HepG2 (cell line): ENCODE measurements around the gene KIF1B. TPM values are rescaled to one million over a fixed set of nuclear protein-coding genes. Genes with fewer than 3 reads are reported as not detected.
A peak's percentile ranks its signal among the peaks of the same experiment; 100 is the strongest.

ENCODE experiments used
- ATAC-seq: fragments of 200-7000 bp; cut with Tn5 transposase; 3 replicates; pipeline ENCODE4 v1.9.1; 2020; ENCODE audit warnings: mild to moderate bottlenecking, moderate library complexity
- BruUV-seq: library from RNA; stranded (reverse); fragments of 400-500 nt; replicated peaks from 2 replicates; lab custom pipeline; 2021; lab: Mats Ljungman, UMichigan
- CTCF ChIA-PET: fragments of 300-600 bp; formaldehyde crosslinking; extraction: SDS; loops from one replicate; lab custom pipeline; 2021; ENCODE audit warnings: low total read pairs, inconsistent platforms, low intra/inter-chr PET ratio; lab: Yijun Ruan, JAX
- POLR2A ChIA-PET: fragments of 350-600 bp; sonication (Branson Sonifier 250); formaldehyde crosslinking; loops from one replicate; lab custom pipeline; 2020; ENCODE audit warnings: antibody characterized with exemption, inconsistent platforms; lab: Yijun Ruan, JAX
- DNase-seq: peaks from one replicate; pipeline ENCODE4 v3.0.0-alpha.2; 2015; ENCODE audit warnings: low spot score
- FAIRE-seq: peaks from 3 replicates; lab custom pipeline; 2011; peaks lifted over from hg19 to GRCh38; lab: Jason Lieb, UNC
- H2AFZ ChIP-seq: one replicate; pipeline ENCODE4 v1.6.1; 2011; ENCODE audit warnings: low read length, inconsistent platforms
- H3K27ac ChIP-seq: fragments of 300-600 bp; 3 replicates; pipeline ENCODE4 v1.8.0; 2011; ENCODE audit warnings: mixed run types, mild to moderate bottlenecking, mixed read lengths, low read length, inconsistent platforms; ENCODE audit not compliant: insufficient read depth; ENCODE audit errors: extremely low read length
- H3K27me3 ChIP-seq, 2 experiments: fragments of 200-600 bp in 1 of 2; 2 replicates in 1 of 2; 3 replicates in 1 of 2; pipeline versions ENCODE4 v1.6.0 to v1.8.0; 2011; ENCODE audit warnings: low read length in 2 of 2, mild to moderate bottlenecking in 2 of 2, moderate library complexity in 2 of 2, inconsistent platforms in 1 of 2; ENCODE audit not compliant: insufficient read depth in 2 of 2, control insufficient read depth in 1 of 2
- H3K36me3 ChIP-seq, 2 experiments: fragments of 200-600 bp in 1 of 2; replicated peaks in 1 of 2; 2 replicates in 1 of 2; 3 replicates in 1 of 2; pipeline versions ENCODE4 v1.5.1 to v1.8.0; 2011; ENCODE audit warnings: low read length in 2 of 2, inconsistent platforms in 1 of 2; ENCODE audit not compliant: insufficient read depth in 2 of 2, control insufficient read depth in 1 of 2
- H3K4me1 ChIP-seq: 2 replicates; pipeline ENCODE4 v1.5.1; 2012; ENCODE audit warnings: low read length, inconsistent platforms; ENCODE audit not compliant: insufficient read depth
- H3K4me2 ChIP-seq: 2 replicates; pipeline ENCODE4 v1.6.0; 2011; ENCODE audit warnings: low read depth, low read length, inconsistent platforms
- H3K4me3 ChIP-seq, 3 experiments: fragments of 200-600 bp in 1 of 3; sonication (generic), shearing (Covaris generic) in 1 of 3; replicated peaks in 1 of 3; 2 replicates each; pipeline ENCODE4 v1.5.1; 2011 to 2016; ENCODE audit warnings: low read length in 3 of 3, inconsistent platforms in 2 of 3, low read depth in 2 of 3, mild to moderate bottlenecking in 2 of 3, control low read depth in 1 of 3, mixed read lengths in 1 of 3; ENCODE audit not compliant: insufficient read depth in 1 of 3
- H3K79me2 ChIP-seq: one replicate; pipeline ENCODE4 v1.6.1; 2011; ENCODE audit warnings: low read length, inconsistent platforms; ENCODE audit not compliant: insufficient read depth
- H3K9ac ChIP-seq: 2 replicates; pipeline ENCODE4 v1.6.0; 2011; ENCODE audit warnings: mild to moderate bottlenecking, low read depth, low read length, inconsistent platforms; ENCODE audit not compliant: insufficient read depth
- H3K9me3 ChIP-seq: 2 replicates; pipeline ENCODE4 v1.5.1; 2012; ENCODE audit warnings: mild to moderate bottlenecking, low read length
- H4K20me1 ChIP-seq: 2 replicates; pipeline ENCODE4 v1.6.0; 2011; ENCODE audit warnings: inconsistent platforms, mild to moderate bottlenecking, low read length, moderate library complexity; ENCODE audit not compliant: insufficient read depth
- ADNP ChIP-seq: sonication (generic); formaldehyde crosslinking; IDR thresholded peaks from 2 replicates; pipeline ENCODE4 v1.4.0; 2020; ENCODE audit warnings: missing genetic modification reagents
- ASH2L ChIP-seq: fragments of 300-600, 200-600 bp; sonication (generic); IDR thresholded peaks from 2 replicates; pipeline ENCODE4 v1.7.0; 2017; ENCODE audit warnings: low read depth, mild to moderate bottlenecking, moderate library complexity, mixed read lengths, low read length; ENCODE audit not compliant: insufficient read length
- BORCS8-MEF2B ChIP-seq: sonication (generic); formaldehyde crosslinking; IDR thresholded peaks from 2 replicates; pipeline ENCODE4 v1.8.0; 2022; ENCODE audit warnings: mild to moderate bottlenecking, missing genetic modification reagents
- HNRNPUL1 ChIP-seq: fragments of 200-400 bp; formaldehyde crosslinking; IDR thresholded peaks from 2 replicates; pipeline ENCODE4 v1.6.1; 2017; ENCODE audit warnings: low read depth, mild to moderate bottlenecking, low read length, moderate library complexity
- LCORL ChIP-seq, 2 experiments: fragments of 450-650 bp in 1 of 2; sonication (generic) in 1 of 2; formaldehyde crosslinking in 1 of 2; IDR thresholded peaks; 2 replicates each; pipeline versions ENCODE4 v1.5.0 to v1.6.1; 2017 to 2020; ENCODE audit warnings: antibody characterized with exemption in 1 of 2, missing genetic modification reagents in 1 of 2
- NAIF1 ChIP-seq: sonication (generic); formaldehyde crosslinking; IDR thresholded peaks from 2 replicates; pipeline ENCODE4 v1.5.0; 2020; ENCODE audit warnings: mild to moderate bottlenecking, missing genetic modification reagents, borderline replicate concordance
- NR2F2 ChIP-seq: IDR thresholded peaks from 2 replicates; pipeline ENCODE4 v1.6.1; 2012; ENCODE audit warnings: low read depth, inconsistent platforms, borderline replicate concordance
- PRMT3 ChIP-seq: sonication (generic); formaldehyde crosslinking; IDR thresholded peaks from 2 replicates; pipeline ENCODE4 v1.8.1; 2022; ENCODE audit warnings: low read depth, mild to moderate bottlenecking, moderate library complexity, missing genetic modification reagents, borderline replicate concordance
- SATB2 ChIP-seq: sonication (generic); formaldehyde crosslinking; IDR thresholded peaks from 2 replicates; pipeline ENCODE4 v1.5.0; 2020; ENCODE audit warnings: missing genetic modification reagents
- STAG1 ChIP-seq: sonication (generic); formaldehyde crosslinking; IDR thresholded peaks from 2 replicates; pipeline ENCODE4 v1.4.0; 2020; ENCODE audit warnings: missing genetic modification reagents
- TAF15 ChIP-seq: fragments of 200-400 bp; formaldehyde crosslinking; IDR thresholded peaks from one replicate; pipeline ENCODE4 v1.6.1; 2018; ENCODE audit warnings: mild to moderate bottlenecking, low read depth, low read length; ENCODE audit not compliant: poor library complexity, severe bottlenecking
- THAP11 ChIP-seq: IDR thresholded peaks from 2 replicates; pipeline ENCODE4 v1.6.1; 2016; ENCODE audit warnings: missing biosample characterization, missing genetic modification reagents
- ZFP37 ChIP-seq: sonication (generic); formaldehyde crosslinking; IDR thresholded peaks from 2 replicates; pipeline ENCODE4 v1.4.0; 2020; ENCODE audit warnings: missing genetic modification reagents, borderline replicate concordance
- ZNF367 ChIP-seq: sonication (generic); formaldehyde crosslinking; IDR thresholded peaks from 2 replicates; pipeline ENCODE4 v1.4.0; 2020; ENCODE audit warnings: missing genetic modification reagents, borderline replicate concordance
- ZNF383 ChIP-seq: sonication (generic); formaldehyde crosslinking; IDR thresholded peaks from 2 replicates; pipeline ENCODE4 v1.4.0; 2020; ENCODE audit warnings: missing genetic modification reagents, mild to moderate bottlenecking, borderline replicate concordance
- WGBS: methylation state at CpG from one replicate; pipeline ENCODE4 v1.1.6; 2017; ENCODE audit warnings: low lambda C conversion rate; 5-methylcytosine and 5-hydroxymethylcytosine counted together
- in situ Hi-C: cut with HindIII; loops from 2 replicates; pipeline ENCODE4 v1.10.0; 2017; ENCODE audit warnings: low pct_unique_long_range_greater_than_20kb; ENCODE audit not compliant: extremely low pct_ligation_motif_present
- intact Hi-C: fragments of 100-400 bp; cut with micrococcal nuclease; formaldehyde crosslinking; loops from one replicate; pipeline ENCODE4 v1.10.0; 2022; ENCODE audit not compliant: unreplicated experiment
- polyA plus RNA-seq, 8 experiments: library from polyadenylated mRNA; depleted of rRNA in 3 of 8; stranded (reverse) in 7 of 8; unstranded in 1 of 8; fragments of >200 nt; fragmentation: Illumina TruSeq in 4 of 8; extraction: Trizol in 4 of 8; gene quantifications; 2 replicates each; pipeline versions ENCODE4 v1.2.1 to v1.2.3, GENCODE V29; 2011 to 2016; ENCODE audit warnings: low read depth in 4 of 8, missing spikeins in 1 of 8, mixed read lengths in 1 of 8; ENCODE audit not compliant: insufficient read depth in 1 of 8
- total RNA-seq, 5 experiments: library from RNA; depleted of rRNA; stranded (reverse); fragments of >200 nt; fragmentation: Illumina TruSeq; extraction: Trizol; gene quantifications; 2 replicates each; pipeline ENCODE4 v1.2.3, GENCODE V29; 2016; ENCODE audit warnings: low read depth in 1 of 5
- TF ChIP-seq, protein P1 (sequence below), 2 experiments: fragments of 450-650 bp in 1 of 2; sonication (generic) in 1 of 2; formaldehyde crosslinking; IDR thresholded peaks; 2 replicates each; pipeline versions ENCODE4 v1.5.0 to v1.8.0; 2020 to 2022; ENCODE audit warnings: mild to moderate bottlenecking in 1 of 2, missing genetic modification reagents in 1 of 2
- TF ChIP-seq, protein P2 (sequence below): sonication (generic); formaldehyde crosslinking; IDR thresholded peaks from 2 replicates; pipeline ENCODE4 v1.5.0; 2020; ENCODE audit warnings: mild to moderate bottlenecking, missing genetic modification reagents

The KIF1B gene
- total and polyA plus RNA-seq, 2 of the 13 experiments (the other 11 are each of a cell fraction or from before 2014, with no cell fraction given): 26.7 to 32.5 TPM

DNA sequence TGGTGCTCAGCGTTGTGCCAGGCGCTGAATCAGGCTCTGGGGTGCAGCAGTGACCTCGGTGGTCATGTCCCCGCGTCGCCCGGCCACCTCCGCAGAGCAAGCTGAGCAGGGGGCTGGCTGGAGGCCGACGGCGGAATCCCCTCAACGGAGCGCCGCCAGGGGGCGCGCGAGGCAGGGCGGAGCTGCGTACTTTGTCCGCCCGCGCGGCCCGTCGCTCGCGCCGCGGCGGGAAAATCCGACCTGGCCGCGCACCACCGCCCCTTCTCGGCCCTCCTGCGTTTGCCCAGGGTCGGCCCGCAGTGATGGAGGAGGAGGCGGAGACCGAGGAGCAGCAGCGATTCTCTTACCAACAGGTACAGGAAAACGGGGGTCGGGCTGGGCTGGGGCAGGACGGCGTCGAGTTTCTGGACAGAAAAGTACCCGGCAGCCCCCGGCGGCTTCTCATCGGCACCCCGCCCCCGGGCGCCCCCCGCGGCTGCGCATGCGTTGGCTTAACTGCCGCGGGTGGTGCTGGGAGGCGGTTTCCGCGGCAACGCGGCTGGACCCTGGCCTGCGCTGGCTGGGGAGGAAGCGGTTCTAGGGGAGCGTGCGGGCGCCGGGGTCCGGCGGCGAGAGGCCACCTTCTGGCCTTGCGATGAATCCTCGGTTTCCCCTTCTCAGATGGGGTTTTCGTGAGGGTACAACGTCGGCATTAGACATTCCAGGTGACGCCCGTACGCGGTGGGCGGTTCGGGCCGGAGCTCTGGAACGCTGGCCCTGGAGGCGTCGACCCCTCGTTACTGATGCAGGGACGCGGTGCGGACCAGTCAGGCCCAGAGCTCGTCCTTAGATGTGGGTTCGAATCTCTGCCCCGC is 220.1 kb downstream of the KIF1B start, which contains the start of gene CENPS:
TSS of gene CENPS (plus strand) at position 218 of the 854 bp plus-strand sequence. CDS start at position 303, 85 bp downstream.
- no peaks in the 10 kb centered on the region for H3K9me3 ChIP-seq
- TSS peak; percentile 63 for BruUV-seq
- peak; percentile 82 for DNase-seq
- H3K4me1 ChIP-seq: peaks cover 53% of the 10 kb centered on the region
- H3K4me3 ChIP-seq: peak within 1 kb of the TSS; percentile 63 to 79 (median 78)
- H3K4me2 ChIP-seq: peak within 1 kb of the TSS; percentile 97
- intact Hi-C loops: loop anchor here (1.0 to 5.0 kb wide), 2 partner anchors 42 to 64 kb away; partner anchors contain the start of genes DFFA and PEX14
- CTCF ChIA-PET: interaction anchor here (1.4 to 4.5 kb wide), 4 partner anchors 45 to 64 kb away, joined by 3 to 46 read pairs (median 14); no protein-coding TSS in a partner anchor
- in situ Hi-C loops: loop anchor here (5.0 kb wide), 1 partner anchor 67 kb away; no protein-coding TSS in a partner anchor
- 0% methylated on average over 26 of the region's 95 CpGs for WGBS
- H3K9ac ChIP-seq: peak within 1 kb of the TSS; percentile 79
- no peaks in the 10 kb centered on the region for H3K36me3 ChIP-seq
- POLR2A ChIA-PET: interaction anchor here (0.6 to 2.1 kb wide), 5 partner anchors 32 to 82 kb away, joined by 3 to 8 read pairs (median 5); partner anchors contain the start of genes DFFA and PGD
- peaks cover 5% of the 10 kb centered on the region for H3K79me2 ChIP-seq
- peak; percentile 36 for FAIRE-seq
- H4K20me1 ChIP-seq: no peaks in the 10 kb centered on the region
- peak within 1 kb of the TSS; percentile 76 for H3K27ac ChIP-seq
- peak; percentile 92 for ATAC-seq
- no peaks in the 10 kb centered on the region for H3K27me3 ChIP-seq
- H2AFZ ChIP-seq: peak within 1 kb of the TSS; percentile 70
- TF ChIP-seq THAP11 (CRISPR knock-in tag) (peak; percentile 92), HNRNPUL1 (no peak), LCORL (IDR thresholded peaks at IDR 0.05) (no peak), LCORL (CRISPR knock-in tag; IDR thresholded peaks at IDR 0.05) (peak; percentile 89), NAIF1 (CRISPR knock-in tag) (no peak), ZNF367 (CRISPR knock-in tag) (no peak), ASH2L (peak; percentile 87), SATB2 (CRISPR knock-in tag) (no peak), TAF15 (peak; percentile 32), BORCS8-MEF2B (CRISPR knock-in tag) (peak; percentile 99), PRMT3 (CRISPR knock-in tag) (peak; percentile 86; the same call in 1 of the 2 replicates), ZNF383 (CRISPR knock-in tag) (no peak), NR2F2 (no peak; the same call in 1 of the 2 replicates), STAG1 (CRISPR knock-in tag) (peak; percentile 67), ADNP (0 out of 2 replicates have a peak, but pooled peaks have one; percentile 57), ZFP37 (CRISPR knock-in tag) (0 out of 2 replicates have a peak, but pooled peaks have one; percentile 26)
- TF ChIP-seq, protein P1, sequence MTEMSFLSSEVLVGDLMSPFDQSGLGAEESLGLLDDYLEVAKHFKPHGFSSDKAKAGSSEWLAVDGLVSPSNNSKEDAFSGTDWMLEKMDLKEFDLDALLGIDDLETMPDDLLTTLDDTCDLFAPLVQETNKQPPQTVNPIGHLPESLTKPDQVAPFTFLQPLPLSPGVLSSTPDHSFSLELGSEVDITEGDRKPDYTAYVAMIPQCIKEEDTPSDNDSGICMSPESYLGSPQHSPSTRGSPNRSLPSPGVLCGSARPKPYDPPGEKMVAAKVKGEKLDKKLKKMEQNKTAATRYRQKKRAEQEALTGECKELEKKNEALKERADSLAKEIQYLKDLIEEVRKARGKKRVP (CRISPR knock-in tag; IDR thresholded peaks at IDR 0.05): peak in 1 of 2 experiments; percentile 85; a peak in 2 of 4 replicates
- TF ChIP-seq, protein P2, sequence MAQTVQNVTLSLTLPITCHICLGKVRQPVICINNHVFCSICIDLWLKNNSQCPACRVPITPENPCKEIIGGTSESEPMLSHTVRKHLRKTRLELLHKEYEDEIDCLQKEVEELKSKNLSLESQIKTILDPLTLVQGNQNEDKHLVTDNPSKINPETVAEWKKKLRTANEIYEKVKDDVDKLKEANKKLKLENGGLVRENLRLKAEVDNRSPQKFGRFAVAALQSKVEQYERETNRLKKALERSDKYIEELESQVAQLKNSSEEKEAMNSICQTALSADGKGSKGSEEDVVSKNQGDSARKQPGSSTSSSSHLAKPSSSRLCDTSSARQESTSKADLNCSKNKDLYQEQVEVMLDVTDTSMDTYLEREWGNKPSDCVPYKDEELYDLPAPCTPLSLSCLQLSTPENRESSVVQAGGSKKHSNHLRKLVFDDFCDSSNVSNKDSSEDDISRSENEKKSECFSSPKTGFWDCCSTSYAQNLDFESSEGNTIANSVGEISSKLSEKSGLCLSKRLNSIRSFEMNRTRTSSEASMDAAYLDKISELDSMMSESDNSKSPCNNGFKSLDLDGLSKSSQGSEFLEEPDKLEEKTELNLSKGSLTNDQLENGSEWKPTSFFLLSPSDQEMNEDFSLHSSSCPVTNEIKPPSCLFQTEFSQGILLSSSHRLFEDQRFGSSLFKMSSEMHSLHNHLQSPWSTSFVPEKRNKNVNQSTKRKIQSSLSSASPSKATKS (CRISPR knock-in tag): no peak
